SH-SY5Y (cell line): Measurements from ENCODE around the gene OTUD7B.

Experiments used
- GATA2 ChIP-seq: IDR thresholded peaks from 2 replicates; pipeline ENCODE4 v1.6.1; 2011; ENCODE audit warnings: mild to moderate bottlenecking, low read depth, low read length
- GATA3 ChIP-seq: IDR thresholded peaks from 2 replicates; pipeline ENCODE4 v1.6.1; 2011; ENCODE audit warnings: low read depth, mild to moderate bottlenecking, low read length, moderate library complexity

- TF ChIP-seq GATA3 (no peak), GATA2 (no peak)
Measured at GRCh38 chr1:149965440-149965839, 45.1 kb downstream of the OTUD7B start.
